GM23338 (cell line): ENCODE measurements around the gene ZNF605. TPM values are rescaled to one million over a fixed set of nuclear protein-coding genes. Genes with fewer than 3 reads are reported as not detected.

ENCODE experiments used
- ATAC-seq: fragments of 200-7000 bp; cut with Tn5 transposase; 3 replicates; pipeline ENCODE4 v1.9.1; 2020
- DNase-seq: peaks from one replicate; pipeline ENCODE4 v3.0.0-alpha.2; 2015; ENCODE audit warnings: low spot score
- H2AFZ ChIP-seq: fragments of 200-600 bp; sonication (generic); 2 replicates; pipeline ENCODE4 v1.8.0; 2016; ENCODE audit warnings: antibody characterized with exemption, mild to moderate bottlenecking, moderate library complexity
- H3F3A ChIP-seq: fragments of 200-600 bp; sonication (generic); replicated peaks from 2 replicates; pipeline ENCODE4 v1.8.0; 2017; ENCODE audit warnings: antibody characterized with exemption, mixed run types, low read depth
- H3K27ac ChIP-seq: fragments of 200-600 bp; sonication (generic); 2 replicates; pipeline ENCODE4 v1.6.1; 2016; ENCODE audit warnings: low read depth
- H3K27me3 ChIP-seq: fragments of 200-600 bp; sonication (generic); 2 replicates; pipeline ENCODE4 v1.8.0; 2016; ENCODE audit warnings: mild to moderate bottlenecking, mixed run types, moderate library complexity; ENCODE audit not compliant: insufficient read depth
- H3K36me3 ChIP-seq: fragments of 200-600 bp; sonication (generic); 2 replicates; pipeline ENCODE4 v1.8.0; 2016; ENCODE audit warnings: mild to moderate bottlenecking; ENCODE audit not compliant: insufficient read depth
- H3K4me1 ChIP-seq: fragments of 200-600 bp; sonication (generic); 2 replicates; pipeline ENCODE4 v1.8.0; 2016; ENCODE audit warnings: mild to moderate bottlenecking, moderate library complexity; ENCODE audit not compliant: insufficient read depth
- H3K4me2 ChIP-seq: fragments of 200-600 bp; sonication (generic); 2 replicates; pipeline ENCODE4 v1.7.1; 2017; ENCODE audit warnings: mixed run types
- H3K4me3 ChIP-seq: fragments of 200-600 bp; sonication (generic); 2 replicates; pipeline ENCODE4 v1.6.1; 2016; ENCODE audit warnings: mixed run types
- H3K79me2 ChIP-seq: fragments of 200-600 bp; sonication (generic); replicated peaks from 2 replicates; pipeline ENCODE4 v1.8.0; 2017; ENCODE audit warnings: mild to moderate bottlenecking; ENCODE audit not compliant: insufficient read depth
- H3K9me2 ChIP-seq: fragments of 200-600 bp; sonication (generic); 2 replicates; pipeline ENCODE4 v1.8.0; 2017; ENCODE audit not compliant: insufficient read depth
- H4K20me1 ChIP-seq: fragments of 200-600 bp; sonication (generic); replicated peaks from 2 replicates; pipeline ENCODE4 v1.8.0; 2017; ENCODE audit warnings: mild to moderate bottlenecking; ENCODE audit not compliant: insufficient read depth
- H3K27ac Mint-ChIP-seq: 2 replicates; pipeline ENCODE4 v1.8.0; 2020; ENCODE audit warnings: inconsistent platforms, mild to moderate bottlenecking, moderate library complexity, mixed read lengths
- H3K27me3 Mint-ChIP-seq: 3 replicates; pipeline ENCODE4 v1.8.0; 2022; ENCODE audit warnings: low read depth, mild to moderate bottlenecking, moderate library complexity, mixed read lengths, inconsistent platforms; ENCODE audit not compliant: insufficient read depth, poor library complexity
- H3K36me3 Mint-ChIP-seq: 3 replicates; pipeline ENCODE4 v1.8.0; 2021; ENCODE audit warnings: low read depth, mild to moderate bottlenecking, inconsistent platforms, moderate library complexity, mixed read lengths
- H3K4me1 Mint-ChIP-seq: 3 replicates; pipeline ENCODE4 v1.8.0; 2020; ENCODE audit warnings: mild to moderate bottlenecking, inconsistent platforms, mixed read lengths
- H3K4me3 Mint-ChIP-seq: 3 replicates; pipeline ENCODE4 v1.8.0; 2021; ENCODE audit warnings: moderate library complexity, mild to moderate bottlenecking, inconsistent platforms, mixed read lengths
- H3K9me3 Mint-ChIP-seq: 3 replicates; pipeline ENCODE4 v1.8.0; 2020; ENCODE audit warnings: moderate library complexity, mild to moderate bottlenecking, inconsistent platforms, mixed read lengths
- CREB1 ChIP-seq: fragments of 250-450 bp; sonication (Bioruptor Pico); IDR thresholded peaks from 2 replicates; pipeline ENCODE4 v1.5.0; 2020; ENCODE audit warnings: low read depth, mild to moderate bottlenecking, moderate library complexity
- ETS1 ChIP-seq: IDR thresholded peaks from 2 replicates; pipeline ENCODE4 v1.6.1; 2016; ENCODE audit warnings: antibody characterized with exemption
- EZH2 ChIP-seq: fragments of 200-600 bp; sonication (generic); IDR thresholded peaks from one replicate; pipeline ENCODE4 v1.8.0; 2017; ENCODE audit warnings: antibody characterized with exemption, mild to moderate bottlenecking, low read depth; ENCODE audit not compliant: unreplicated experiment
- EZH2phosphoT487 ChIP-seq: fragments of 200-600 bp; sonication (generic); IDR thresholded peaks from one replicate; pipeline ENCODE4 v1.8.1; 2018; ENCODE audit warnings: antibody characterized with exemption; ENCODE audit not compliant: unreplicated experiment
- JUNB ChIP-seq: IDR thresholded peaks from one replicate; pipeline ENCODE4 v1.6.1; 2016; ENCODE audit warnings: antibody characterized with exemption; ENCODE audit not compliant: unreplicated experiment
- NANOG ChIP-seq: IDR thresholded peaks from 2 replicates; pipeline ENCODE4 v1.6.1; 2016; ENCODE audit warnings: antibody characterized with exemption, borderline replicate concordance
- POLR2AphosphoS5 ChIP-seq: IDR thresholded peaks from 2 replicates; pipeline ENCODE4 v1.6.1; 2016; ENCODE audit warnings: antibody characterized with exemption, low read depth
- REST ChIP-seq: IDR thresholded peaks from one replicate; pipeline ENCODE4 v1.6.1; 2018; ENCODE audit warnings: antibody characterized with exemption; ENCODE audit not compliant: unreplicated experiment
- STAT1 ChIP-seq: IDR thresholded peaks from one replicate; pipeline ENCODE4 v1.6.1; 2016; ENCODE audit warnings: antibody characterized with exemption; ENCODE audit not compliant: unreplicated experiment
- ZNF114 ChIP-seq: fragments of 250-450 bp; sonication (Bioruptor Pico); IDR thresholded peaks from 2 replicates; pipeline ENCODE4 v1.5.0; 2020; ENCODE audit warnings: mild to moderate bottlenecking, moderate library complexity
- ZNF331 ChIP-seq: fragments of 250-450 bp; sonication (Bioruptor Pico); IDR thresholded peaks from 2 replicates; pipeline ENCODE4 v1.5.0; 2020; ENCODE audit warnings: low read depth, mild to moderate bottlenecking, moderate library complexity
- ZNF462 ChIP-seq: fragments of 250-450 bp; sonication (Bioruptor Pico); IDR thresholded peaks from 2 replicates; pipeline ENCODE4 v1.5.0; 2020; ENCODE audit warnings: mild to moderate bottlenecking, moderate library complexity
- polyA plus RNA-seq: library from polyadenylated mRNA; unstranded; fragments of >200 nt; fragmentation: Nextera tagmentation; extraction: Ambion mirVana; gene quantifications from 2 replicates; pipeline ENCODE4 v1.2.1, GENCODE V29; 2016
- total RNA-seq: library from RNA; depleted of rRNA; stranded (reverse); fragments of >200 nt; shearing (Covaris generic); gene quantifications from 2 replicates; pipeline ENCODE4 v1.2.3, GENCODE V29; 2014
- TF ChIP-seq, protein P1 (sequence below), 2 experiments: fragments of 200-600 bp in 1 of 2; sonication (generic) in 1 of 2; conservative IDR thresholded peaks; 2 replicates each; pipeline versions ENCODE4 v1.5.1 to v1.6.1; 2016 to 2017; ENCODE audit warnings: antibody characterized with exemption in 2 of 2, low read depth in 2 of 2, mild to moderate bottlenecking in 2 of 2, moderate library complexity in 1 of 2

The ZNF605 gene
- total and polyA plus RNA-seq, 2 experiments from 2014 or later = 13.5 to 17.1 TPM

DNA sequence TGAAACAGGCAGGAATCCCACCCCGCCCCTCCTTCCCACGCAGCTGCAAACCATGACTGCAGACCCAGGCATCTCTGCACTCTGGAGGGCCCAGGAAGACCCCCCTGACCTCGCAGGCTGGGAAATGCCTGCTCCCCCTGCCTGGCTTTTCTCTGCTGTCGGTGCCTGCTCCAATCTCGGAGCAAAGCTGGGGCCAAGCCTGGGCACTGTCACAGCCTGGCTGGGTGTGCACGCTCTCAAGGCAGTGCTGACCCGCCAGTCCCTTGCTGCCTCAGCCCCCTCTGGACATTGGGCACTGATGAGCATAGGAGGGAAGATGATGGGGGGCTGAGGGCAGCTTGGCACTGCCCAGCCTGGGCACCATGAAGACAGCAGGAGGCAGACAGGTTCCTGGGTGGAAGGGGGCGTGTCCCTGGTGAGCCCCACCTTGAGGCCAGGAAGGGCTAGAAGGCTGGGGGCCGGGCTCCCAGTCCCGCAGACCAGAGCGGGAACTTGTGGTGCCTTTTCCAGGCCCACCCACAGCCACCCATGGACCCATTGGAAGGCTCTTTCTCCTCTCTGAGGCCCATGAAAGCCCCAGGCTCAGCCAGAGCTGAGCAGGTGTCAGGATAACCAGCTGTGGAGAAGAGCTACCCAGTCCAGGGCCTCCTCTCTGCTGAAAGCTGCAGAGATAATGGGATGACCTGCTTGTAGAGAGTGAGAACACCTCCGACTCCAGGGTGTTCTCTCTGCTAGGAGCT lies 10.7 kb upstream of the ZNF605 start:
- no peak overlapping the region for H3K4me3 Mint-ChIP-seq

More for the DNA sequence above, 10.7 kb upstream of the ZNF605 start:
- H3K4me1 ChIP-seq = no peaks in the 10 kb centered on the region
- H3F3A ChIP-seq = no peaks in the 10 kb centered on the region
- TF ChIP-seq ZNF462 (CRISPR knock-in tag) (no peak), NANOG (no peak), ETS1 (no peak), POLR2AphosphoS5 (no peak), ZNF331 (no peak), STAT1 (no peak), ZNF114 (CRISPR knock-in tag) (no peak), EZH2phosphoT487 (no peak), REST (no peak), JUNB (no peak), EZH2 (no peak), CREB1 (CRISPR knock-in tag) (no peak)
- TF ChIP-seq, protein P1, sequence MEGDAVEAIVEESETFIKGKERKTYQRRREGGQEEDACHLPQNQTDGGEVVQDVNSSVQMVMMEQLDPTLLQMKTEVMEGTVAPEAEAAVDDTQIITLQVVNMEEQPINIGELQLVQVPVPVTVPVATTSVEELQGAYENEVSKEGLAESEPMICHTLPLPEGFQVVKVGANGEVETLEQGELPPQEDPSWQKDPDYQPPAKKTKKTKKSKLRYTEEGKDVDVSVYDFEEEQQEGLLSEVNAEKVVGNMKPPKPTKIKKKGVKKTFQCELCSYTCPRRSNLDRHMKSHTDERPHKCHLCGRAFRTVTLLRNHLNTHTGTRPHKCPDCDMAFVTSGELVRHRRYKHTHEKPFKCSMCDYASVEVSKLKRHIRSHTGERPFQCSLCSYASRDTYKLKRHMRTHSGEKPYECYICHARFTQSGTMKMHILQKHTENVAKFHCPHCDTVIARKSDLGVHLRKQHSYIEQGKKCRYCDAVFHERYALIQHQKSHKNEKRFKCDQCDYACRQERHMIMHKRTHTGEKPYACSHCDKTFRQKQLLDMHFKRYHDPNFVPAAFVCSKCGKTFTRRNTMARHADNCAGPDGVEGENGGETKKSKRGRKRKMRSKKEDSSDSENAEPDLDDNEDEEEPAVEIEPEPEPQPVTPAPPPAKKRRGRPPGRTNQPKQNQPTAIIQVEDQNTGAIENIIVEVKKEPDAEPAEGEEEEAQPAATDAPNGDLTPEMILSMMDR (conservative IDR thresholded peaks at IDR 0.05; ENCODE audit: low read depth in 2 of 2) = no peak
- ATAC-seq (no peak), DNase-seq (no peak)
- no peaks in the 10 kb centered on the region; the same call in 2 of the 3 replicates for H3K4me1 Mint-ChIP-seq
- no peaks in the 10 kb centered on the region for H3K36me3 ChIP-seq
- H4K20me1 ChIP-seq = no peaks in the 10 kb centered on the region
- no peaks in the 10 kb centered on the region for H3K9me2 ChIP-seq
- no peaks in the 10 kb centered on the region for H3K27me3 ChIP-seq
- H3K9me3 Mint-ChIP-seq = peaks cover 85% of the 10 kb centered on the region
- H3K36me3 Mint-ChIP-seq = peaks cover 49% of the 10 kb centered on the region
- H3K27ac Mint-ChIP-seq = no peak overlapping the region
- no peak overlapping the region for H3K4me3 ChIP-seq
- peaks cover 2% of the 10 kb centered on the region for H3K27me3 Mint-ChIP-seq
- no peak overlapping the region for H3K27ac ChIP-seq
- no peak overlapping the region for H3K4me2 ChIP-seq
- H2AFZ ChIP-seq = no peak overlapping the region
- H3K79me2 ChIP-seq = no peaks in the 10 kb centered on the region
